Adrenal gland (tissue), 12 donors: ENCODE data around the gene FZR1. TPM values are rescaled to one million over a fixed set of nuclear protein-coding genes. Genes with fewer than 3 reads are reported as not detected.
A peak's percentile ranks its signal among the peaks of the same experiment; 100 is the strongest.

Experiments used
- DNase-seq, 7 donors: peaks; one replicate each; pipeline ENCODE4 v3.0.0-alpha.2; 2019 to 2020
- H3K27ac ChIP-seq, 5 donors: fragments of 200-600 bp; sonication (generic) in 4 of 5; 1 replicate in 3 of 5; 2 replicates in 2 of 5; pipeline versions ENCODE4 v1.5.1 to v1.8.0; 2016 to 2020; ENCODE audit warnings: mild to moderate bottlenecking in 1 of 5
- H3K27me3 ChIP-seq: fragments of 200-600 bp; 2 replicates; pipeline ENCODE4 v1.8.0; 2021
- H3K36me3 ChIP-seq, 2 donors: fragments of 200-600 bp; replicated peaks in 1 of 2; 1 replicate in 1 of 2; 2 replicates in 1 of 2; pipeline versions ENCODE4 v1.5.1 to v1.8.0; 2018 to 2022
- H3K4me1 ChIP-seq, 2 donors: fragments of 200-600 bp; replicated peaks in 1 of 2; 1 replicate in 1 of 2; 2 replicates in 1 of 2; pipeline versions ENCODE4 v1.5.1 to v1.8.0; 2018 to 2021
- H3K4me3 ChIP-seq, 4 donors: fragments of 200-600 bp; sonication (generic) in 3 of 4; one replicate each; pipeline ENCODE4 v1.5.1; 2016 to 2018
- H3K9me3 ChIP-seq, 3 donors: fragments of 200-600 bp; sonication (generic) in 1 of 3; replicated peaks in 1 of 3; 1 replicate in 2 of 3; 2 replicates in 1 of 3; pipeline versions ENCODE4 v1.5.1 to v1.8.0; 2016 to 2021
- POLR2A ChIP-seq, 2 donors: fragments of 450-650 bp; IDR thresholded peaks; one replicate each; pipeline ENCODE4 v1.6.1; 2017; ENCODE audit warnings: antibody characterized with exemption in 2 of 2, mild to moderate bottlenecking in 2 of 2, moderate library complexity in 1 of 2
- WGBS, 4 donors: extraction: QIAGEN DNeasy Blood & Tissue Kit in 2 of 4; methylation state at CpG; one replicate each; pipeline versions ENCODE4 v1.1.5 to v1.1.7; 2013 to 2017; 5-methylcytosine and 5-hydroxymethylcytosine counted together
- intact Hi-C, 2 donors: fragments of 100-400 bp; cut with DNase I; formaldehyde crosslinking; loops; one replicate each; pipeline versions ENCODE4 v1.14.1 to v1.15.0; 2022 to 2023
- polyA plus RNA-seq, 3 donors: library from polyadenylated mRNA; stranded (reverse); fragments of 200-250 nt in 2 of 3; fragments of 350-450 nt in 1 of 3; fragmentation: Illumina TruSeq in 1 of 3; extraction: RNeasy Lipid Tissue Mini Kit (QIAGEN cat#74804) in 1 of 3; gene quantifications; one replicate each; pipeline ENCODE4 v1.2.3, GENCODE V29; 2013 to 2014
- total RNA-seq, 9 donors: library from RNA; depleted of rRNA in 4 of 9; stranded (reverse); fragments of >200 nt in 4 of 9; fragments of 120-200 nt in 1 of 9; fragmentation: NEBNext Ultra II Directional in 1 of 9; extraction: Animal tissue kit (Norgen Biotek cat#: 25700) in 1 of 9; gene quantifications; one replicate each; pipeline versions ENCODE4 v1.1.0 to v1.2.4, GENCODE V29; 2013 to 2023
- TF ChIP-seq, protein P1 (sequence below), 6 experiments: fragments of 450-650 bp in 4 of 6; fragments of 200-600 bp in 2 of 6; sonication (generic) in 1 of 6; IDR thresholded peaks; 1 replicate in 5 of 6; 2 replicates in 1 of 6; pipeline versions ENCODE4 v1.5.1 to v1.8.0; 2016 to 2021; ENCODE audit warnings: antibody characterized with exemption in 6 of 6, mild to moderate bottlenecking in 2 of 6, moderate library complexity in 1 of 6
- donor health status: healthy with polysubstance abuse.
- donor health status: Bipolar disorder and iron deficiency.
- donor health status: DM: yes; HTN: yes; CAD: no.
- donor health status: DM: no; HTN: no; CAD: no.
- donor health status: DM: no; HTN: no; CAD: no.
- donor health status: DM: yes; HTN: yes; CAD: no.

FZR1 gene
- total and polyA plus RNA-seq, 12 donors = 17.9 to 85.0 (median 38.0) TPM

- H3K27me3 ChIP-seq = no peaks in the 10 kb centered on the region
- intact Hi-C loops = no loop called here
- H3K9me3 ChIP-seq = no peaks in the 10 kb centered on the region
- H3K36me3 ChIP-seq = peaks cover 0 to 50% of the 10 kb centered on the region in 2 donors
- no peak for DNase-seq
- TF ChIP-seq, protein P1, sequence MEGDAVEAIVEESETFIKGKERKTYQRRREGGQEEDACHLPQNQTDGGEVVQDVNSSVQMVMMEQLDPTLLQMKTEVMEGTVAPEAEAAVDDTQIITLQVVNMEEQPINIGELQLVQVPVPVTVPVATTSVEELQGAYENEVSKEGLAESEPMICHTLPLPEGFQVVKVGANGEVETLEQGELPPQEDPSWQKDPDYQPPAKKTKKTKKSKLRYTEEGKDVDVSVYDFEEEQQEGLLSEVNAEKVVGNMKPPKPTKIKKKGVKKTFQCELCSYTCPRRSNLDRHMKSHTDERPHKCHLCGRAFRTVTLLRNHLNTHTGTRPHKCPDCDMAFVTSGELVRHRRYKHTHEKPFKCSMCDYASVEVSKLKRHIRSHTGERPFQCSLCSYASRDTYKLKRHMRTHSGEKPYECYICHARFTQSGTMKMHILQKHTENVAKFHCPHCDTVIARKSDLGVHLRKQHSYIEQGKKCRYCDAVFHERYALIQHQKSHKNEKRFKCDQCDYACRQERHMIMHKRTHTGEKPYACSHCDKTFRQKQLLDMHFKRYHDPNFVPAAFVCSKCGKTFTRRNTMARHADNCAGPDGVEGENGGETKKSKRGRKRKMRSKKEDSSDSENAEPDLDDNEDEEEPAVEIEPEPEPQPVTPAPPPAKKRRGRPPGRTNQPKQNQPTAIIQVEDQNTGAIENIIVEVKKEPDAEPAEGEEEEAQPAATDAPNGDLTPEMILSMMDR (IDR thresholded peaks at IDR 0.05) = no peak
- TF ChIP-seq POLR2A (IDR thresholded peaks at IDR 0.05) = no peak
- H3K4me1 ChIP-seq = peaks cover 18 to 33% of the 10 kb centered on the region in 2 donors
- H3K4me3 ChIP-seq = no peak overlapping the region
- H3K27ac ChIP-seq = peak overlapping the region; percentile 64 to 86 (median 79)
- WGBS, 4 donors = 48 to 57% (median 49%) methylated on average over 7 to 10 of the region's 10 CpGs
These were observed 29.9 kb downstream of the FZR1 start for GRCh38 chr19:3535981-3536380.

DNA sequence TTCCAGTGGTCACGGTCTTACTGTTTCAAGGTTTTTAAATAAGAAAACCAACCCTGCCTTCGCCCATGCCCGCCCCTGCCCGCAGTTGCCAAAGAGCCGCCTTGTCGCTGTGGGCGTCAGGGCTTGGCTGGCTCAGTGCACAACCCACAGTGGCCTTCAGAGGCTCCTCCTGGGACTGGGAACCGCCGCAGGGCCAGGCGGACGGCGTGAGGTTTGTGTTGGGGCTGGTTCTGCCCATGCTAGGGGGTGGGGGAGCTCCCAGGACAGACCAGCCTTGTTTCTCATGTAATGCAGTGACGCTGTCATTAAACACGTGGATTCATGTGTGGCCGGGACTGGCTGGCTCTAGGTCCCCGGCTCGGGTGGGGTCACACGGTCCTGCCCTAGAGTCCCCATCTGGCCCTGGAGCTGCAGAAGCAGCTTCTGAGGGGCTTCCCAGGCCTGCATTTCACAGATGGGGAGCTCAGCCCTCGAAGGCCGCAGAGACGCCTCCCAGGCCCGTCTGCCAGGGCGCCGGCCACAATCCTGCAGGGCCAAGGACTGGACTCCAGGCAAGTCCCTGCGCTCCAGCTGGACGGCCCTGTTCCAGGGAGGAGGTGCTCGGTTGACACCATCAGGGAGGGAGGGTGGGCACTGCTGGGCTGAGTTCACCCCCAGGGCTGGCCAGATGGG is 30.5 kb downstream of the FZR1 start:
- Histone ChIP-seq H3K27me3 (no peaks in the 10 kb centered on the region), H3K4me1 (peaks cover 18 to 33% of the 10 kb centered on the region in 2 donors), H3K4me3 (no peak overlapping the region), H3K27ac (peak overlapping the region; percentile 64 to 86 (median 79)), H3K9me3 (no peaks in the 10 kb centered on the region), H3K36me3 (peaks cover 0 to 44% of the 10 kb centered on the region in 2 donors)
- intact Hi-C loops = no loop called here
- 30 to 50% (median 36%) methylated on average over 16 to 27 of the region's 27 CpGs for whole genome bisulfite sequencing, 4 donors
- peak; percentile 83 to 95 (median 91) for DNase-seq
- TF ChIP-seq, protein P1 (IDR thresholded peaks at IDR 0.05) = no peak
- TF ChIP-seq POLR2A (IDR thresholded peaks at IDR 0.05) = peak in 1 of 2 donors; percentile 61

GRCh38 chr19:3537101-3537437 is 31.0 kb downstream of the FZR1 start:
- H3K4me3 ChIP-seq = no peak overlapping the region
- DNase-seq = peak in 4 of 7 donors; percentile 50 to 62 (median 56)
- H3K36me3 ChIP-seq = peaks cover 0 to 39% of the 10 kb centered on the region in 2 donors
- intact Hi-C loops = no loop called here
- peak overlapping the region; percentile 69 to 86 (median 79) for H3K27ac ChIP-seq
- peaks cover 18 to 33% of the 10 kb centered on the region in 2 donors for H3K4me1 ChIP-seq
- 23 to 51% (median 37%) methylated on average over 10 to 13 of the region's 13 CpGs for WGBS, 4 donors
- no peaks in the 10 kb centered on the region for H3K9me3 ChIP-seq
- H3K27me3 ChIP-seq = no peaks in the 10 kb centered on the region
- TF ChIP-seq, protein P1 (IDR thresholded peaks at IDR 0.05) = no peak
- TF ChIP-seq POLR2A (IDR thresholded peaks at IDR 0.05) = no peak

GRCh38 chr19:3537438-3538240 is 31.5 kb downstream of the FZR1 start:
- Histone ChIP-seq H3K9me3 (no peaks in the 10 kb centered on the region), H3K36me3 (peaks cover 0 to 33% of the 10 kb centered on the region in 2 donors), H3K4me1 (peaks cover 18 to 33% of the 10 kb centered on the region in 2 donors), H3K27ac (peak overlapping the region; percentile 69 to 86 (median 79)), H3K4me3 (no peak overlapping the region), H3K27me3 (no peaks in the 10 kb centered on the region)
- 63 to 69% (median 67%) methylated on average over 21 to 22 of the region's 22 CpGs for WGBS, 4 donors
- no peak for TF ChIP-seq POLR2A (IDR thresholded peaks at IDR 0.05)
- TF ChIP-seq, protein P1 (IDR thresholded peaks at IDR 0.05) = no peak
- DNase-seq = peak in 1 of 7 donors; percentile 45
- intact Hi-C loops = no loop called here
